ENCODE results near the gene AMN.
"Not testable (repeated sequence)": the region's sequence is repeated elsewhere in the genome, so short reads cannot be mapped to it uniquely, and the experiment has no call there.

Gene AMN

GRCh38 chr14:102891111-102891510, 31.4 kb upstream of the AMN start:
- H2AFZ ChIP-seq (ENCODE audit: low read depth, low read length): no peak overlapping the region
- H3K4me1 ChIP-seq (ENCODE audit: insufficient read depth, low read length): no peaks in the 10 kb centered on the region
- peaks cover 69% of the 10 kb centered on the region for H3K36me3 ChIP-seq (ENCODE audit: insufficient read depth, low read length)
- H3K79me2 ChIP-seq (ENCODE audit: insufficient read depth, low read length): no peaks in the 10 kb centered on the region
- no peaks in the 10 kb centered on the region for H3K27me3 ChIP-seq (ENCODE audit: insufficient read depth, low read length, poor library complexity)
- DNase-seq: no peak
- H3K9me3 ChIP-seq (ENCODE audit: insufficient read depth, low read length, severe bottlenecking): no peaks in the 10 kb centered on the region
- H4K20me1 ChIP-seq (ENCODE audit: insufficient read depth, low read length): no peaks in the 10 kb centered on the region
- H3K27ac ChIP-seq (ENCODE audit: low read length): no peak overlapping the region
- ATAC-seq (ENCODE audit: insufficient read depth, low read depth): no peak
- H3K9ac ChIP-seq (ENCODE audit: low read depth, low read length): no peak overlapping the region
- H3K4me3 ChIP-seq (ENCODE audit: low read depth in 1 of 2, low read length in 2 of 2): no peak overlapping the region
- no peak overlapping the region for H3K4me2 ChIP-seq (ENCODE audit: insufficient read depth, low read length)
- TF ChIP-seq EZH2 (IDR thresholded peaks at IDR 0.05; ENCODE audit: borderline replicate concordance, low read depth, low read length, severe bottlenecking) (no peak), CTCF (IDR thresholded peaks at IDR 0.05; ENCODE audit: borderline replicate concordance, extremely low read depth, low read length, poor library complexity, severe bottlenecking) (no peak)

- Histone ChIP-seq H3K4me2 (ENCODE audit: insufficient read depth, low read length) (no peak overlapping the region), H2AFZ (ENCODE audit: low read depth, low read length) (no peak overlapping the region), H4K20me1 (ENCODE audit: insufficient read depth, low read length) (no peaks in the 10 kb centered on the region), H3K9me3 (ENCODE audit: insufficient read depth, low read length, severe bottlenecking) (no peaks in the 10 kb centered on the region), H3K27ac (ENCODE audit: low read length) (no peak overlapping the region), H3K36me3 (ENCODE audit: insufficient read depth, low read length) (peaks cover 69% of the 10 kb centered on the region), H3K9ac (ENCODE audit: low read depth, low read length) (no peak overlapping the region), H3K4me3 (ENCODE audit: low read depth in 1 of 2, low read length in 2 of 2) (no peak overlapping the region), H3K4me1 (ENCODE audit: insufficient read depth, low read length) (no peaks in the 10 kb centered on the region), H3K27me3 (ENCODE audit: insufficient read depth, low read length, poor library complexity) (no peaks in the 10 kb centered on the region), H3K79me2 (ENCODE audit: insufficient read depth, low read length) (no peaks in the 10 kb centered on the region)
- ATAC-seq (ENCODE audit: insufficient read depth, low read depth) (no peak), DNase-seq (no peak)
- no peak for TF ChIP-seq CTCF (IDR thresholded peaks at IDR 0.05; ENCODE audit: borderline replicate concordance, extremely low read depth, low read length, poor library complexity, severe bottlenecking)
Measured at GRCh38 chr14:102891556-102891955, 30.9 kb upstream of the AMN start.

GRCh38 chr14:102892651-102893050, 29.8 kb upstream of the AMN start:
- no peaks in the 10 kb centered on the region for H3K27me3 ChIP-seq (ENCODE audit: insufficient read depth, low read length, poor library complexity)
- no peaks in the 10 kb centered on the region for H3K4me1 ChIP-seq (ENCODE audit: insufficient read depth, low read length)
- no peak overlapping the region for H2AFZ ChIP-seq (ENCODE audit: low read depth, low read length)
- no peak overlapping the region for H3K9ac ChIP-seq (ENCODE audit: low read depth, low read length)
- H4K20me1 ChIP-seq (ENCODE audit: insufficient read depth, low read length): no peaks in the 10 kb centered on the region
- H3K9me3 ChIP-seq (ENCODE audit: insufficient read depth, low read length, severe bottlenecking): no peaks in the 10 kb centered on the region
- no peak overlapping the region for H3K4me2 ChIP-seq (ENCODE audit: insufficient read depth, low read length)
- H3K79me2 ChIP-seq (ENCODE audit: insufficient read depth, low read length): no peaks in the 10 kb centered on the region
- no peak for ATAC-seq (ENCODE audit: insufficient read depth, low read depth)
- H3K4me3 ChIP-seq (ENCODE audit: low read depth in 1 of 2, low read length in 2 of 2): no peak overlapping the region
- DNase-seq: no peak
- no peak overlapping the region for H3K27ac ChIP-seq (ENCODE audit: low read length)
- peaks cover 71% of the 10 kb centered on the region for H3K36me3 ChIP-seq (ENCODE audit: insufficient read depth, low read length)
- TF ChIP-seq EZH2 (IDR thresholded peaks at IDR 0.05; ENCODE audit: borderline replicate concordance, low read depth, low read length, severe bottlenecking) (no peak), CTCF (IDR thresholded peaks at IDR 0.05; ENCODE audit: borderline replicate concordance, extremely low read depth, low read length, poor library complexity, severe bottlenecking) (no peak)

GRCh38 chr14:102893452-102893851, 29.0 kb upstream of the AMN start:
- DNase-seq (no peak), ATAC-seq (ENCODE audit: insufficient read depth, low read depth) (no peak)
- Histone ChIP-seq H3K36me3 (ENCODE audit: insufficient read depth, low read length) (peaks cover 68% of the 10 kb centered on the region), H3K4me2 (ENCODE audit: insufficient read depth, low read length) (no peak overlapping the region), H3K27me3 (ENCODE audit: insufficient read depth, low read length, poor library complexity) (no peaks in the 10 kb centered on the region), H3K9ac (ENCODE audit: low read depth, low read length) (no peak overlapping the region), H3K9me3 (ENCODE audit: insufficient read depth, low read length, severe bottlenecking) (no peaks in the 10 kb centered on the region), H3K4me3 (ENCODE audit: low read depth in 1 of 2, low read length in 2 of 2) (no peak overlapping the region), H2AFZ (ENCODE audit: low read depth, low read length) (no peak overlapping the region), H4K20me1 (ENCODE audit: insufficient read depth, low read length) (no peaks in the 10 kb centered on the region), H3K79me2 (ENCODE audit: insufficient read depth, low read length) (no peaks in the 10 kb centered on the region), H3K4me1 (ENCODE audit: insufficient read depth, low read length) (no peaks in the 10 kb centered on the region), H3K27ac (ENCODE audit: low read length) (no peak overlapping the region)
- TF ChIP-seq CTCF (IDR thresholded peaks at IDR 0.05; ENCODE audit: borderline replicate concordance, extremely low read depth, low read length, poor library complexity, severe bottlenecking) (no peak), EZH2 (IDR thresholded peaks at IDR 0.05; ENCODE audit: borderline replicate concordance, low read depth, low read length, severe bottlenecking) (no peak)

- H4K20me1 ChIP-seq (ENCODE audit: insufficient read depth, low read length); H3K4me2 ChIP-seq (ENCODE audit: insufficient read depth, low read length); H2AFZ ChIP-seq (ENCODE audit: low read depth, low read length); H3K9ac ChIP-seq (ENCODE audit: low read depth, low read length); H3K27me3 ChIP-seq (ENCODE audit: insufficient read depth, low read length, poor library complexity); ATAC-seq (ENCODE audit: insufficient read depth, low read depth); H3K4me3 ChIP-seq (ENCODE audit: low read depth in 1 of 2, low read length in 2 of 2); DNase-seq; H3K27ac ChIP-seq (ENCODE audit: low read length); H3K79me2 ChIP-seq (ENCODE audit: insufficient read depth, low read length); H3K4me1 ChIP-seq (ENCODE audit: insufficient read depth, low read length); H3K9me3 ChIP-seq (ENCODE audit: insufficient read depth, low read length, severe bottlenecking): not testable (repeated sequence)
- H3K36me3 ChIP-seq (ENCODE audit: insufficient read depth, low read length): peaks cover 64% of the 10 kb centered on the region
Measured at GRCh38 chr14:102896735-102897134, 25.7 kb upstream of the AMN start.

Measured in DND-41 (cell line).